RWPE2 (cell line): ENCODE results near the gene INPP5A.

Source experiments
- ATAC-seq: fragments of 200-7000 bp; cut with Tn5 transposase; 3 replicates; pipeline ENCODE4 v1.9.1; 2021; ENCODE audit warnings: low read depth
- DNase-seq: peaks from one replicate; pipeline ENCODE4 v3.0.0-alpha.2; 2020; ENCODE audit warnings: low spot score
- H3K27ac ChIP-seq: fragments of 450-650 bp; 2 replicates; pipeline ENCODE4 v1.5.1; 2017; ENCODE audit warnings: mild to moderate bottlenecking; ENCODE audit not compliant: poor library complexity, severe bottlenecking
- H3K27me3 ChIP-seq: fragments of 250-450 bp; sonication (Bioruptor Pico); 2 replicates; pipeline ENCODE4 v1.5.1; 2021; ENCODE audit warnings: mild to moderate bottlenecking, moderate library complexity; ENCODE audit not compliant: insufficient read depth, poor library complexity, severe bottlenecking
- H3K36me3 ChIP-seq: fragments of 250-450 bp; sonication (Bioruptor Pico); 2 replicates; pipeline ENCODE4 v1.5.1; 2020; ENCODE audit warnings: low read depth, mild to moderate bottlenecking, moderate library complexity
- H3K4me1 ChIP-seq: fragments of 250-450 bp; sonication (Bioruptor Pico); 2 replicates; pipeline ENCODE4 v1.5.1; 2021; ENCODE audit warnings: mild to moderate bottlenecking, moderate library complexity; ENCODE audit not compliant: insufficient read depth, poor library complexity, severe bottlenecking
- H3K4me3 ChIP-seq: fragments of 250-450 bp; sonication (Bioruptor Pico); 2 replicates; pipeline ENCODE4 v1.5.1; 2021; ENCODE audit warnings: mild to moderate bottlenecking, moderate library complexity; ENCODE audit not compliant: severe bottlenecking
- H3K9me3 ChIP-seq: fragments of 250-450 bp; sonication (Bioruptor Pico); 2 replicates; pipeline ENCODE4 v1.5.1; 2021; ENCODE audit warnings: mild to moderate bottlenecking, moderate library complexity; ENCODE audit not compliant: severe bottlenecking
- CTCF ChIP-seq: fragments of 450-650 bp; IDR thresholded peaks from one replicate; pipeline ENCODE4 v1.5.1; 2017; ENCODE audit warnings: mild to moderate bottlenecking, moderate library complexity; ENCODE audit not compliant: poor library complexity, severe bottlenecking

The INPP5A gene

GRCh38 chr10:132580143-132580542, 42.6 kb downstream of the INPP5A start:
- Histone ChIP-seq H3K4me3 (no peak overlapping the region), H3K27ac (no peak overlapping the region), H3K4me1 (peaks cover 4% of the 10 kb centered on the region), H3K27me3 (no peaks in the 10 kb centered on the region), H3K36me3 (no peaks in the 10 kb centered on the region), H3K9me3 (no peaks in the 10 kb centered on the region)
- TF ChIP-seq CTCF, result no peak
- ATAC-seq (no peak), DNase-seq (no peak)

- Histone ChIP-seq H3K27me3 (no peaks in the 10 kb centered on the region), H3K36me3 (no peaks in the 10 kb centered on the region), H3K4me1 (no peaks in the 10 kb centered on the region), H3K27ac (no peak overlapping the region), H3K9me3 (no peaks in the 10 kb centered on the region), H3K4me3 (no peak overlapping the region)
- ATAC-seq (no peak), DNase-seq (no peak)
- TF ChIP-seq CTCF, result no peak
These were observed 43.0 kb downstream of the INPP5A start for GRCh38 chr10:132580617-132581016.

- no peak for TF ChIP-seq CTCF
- no peaks in the 10 kb centered on the region for H3K9me3 ChIP-seq
- no peaks in the 10 kb centered on the region for H3K4me1 ChIP-seq
- no peaks in the 10 kb centered on the region for H3K36me3 ChIP-seq
- no peaks in the 10 kb centered on the region for H3K27me3 ChIP-seq
- no peak for ATAC-seq
- no peak overlapping the region for H3K4me3 ChIP-seq
- DNase-seq, result no peak
- H3K27ac ChIP-seq, result no peak overlapping the region
These were observed 44.5 kb downstream of the INPP5A start for GRCh38 chr10:132582137-132582536.

- Histone ChIP-seq H3K9me3 (no peaks in the 10 kb centered on the region), H3K36me3 (no peaks in the 10 kb centered on the region), H3K4me1 (no peaks in the 10 kb centered on the region), H3K27ac (no peak overlapping the region), H3K27me3 (no peaks in the 10 kb centered on the region), H3K4me3 (no peak overlapping the region)
- no peak for ATAC-seq
- DNase-seq, result no peak
- no peak for TF ChIP-seq CTCF
These were observed 45.2 kb downstream of the INPP5A start for GRCh38 chr10:132582771-132583170.

GRCh38 chr10:132583456-132583855, 45.9 kb downstream of the INPP5A start:
- Histone ChIP-seq H3K4me3 (no peak overlapping the region), H3K36me3 (no peaks in the 10 kb centered on the region), H3K27ac (no peak overlapping the region), H3K4me1 (no peaks in the 10 kb centered on the region), H3K27me3 (no peaks in the 10 kb centered on the region), H3K9me3 (no peaks in the 10 kb centered on the region)
- no peak for ATAC-seq
- DNase-seq, result no peak
- TF ChIP-seq CTCF, result no peak
